NCI-H345 (cell line): ENCODE results near the gene TGFA.

ENCODE experiments used
- DNase-seq: peaks from one replicate; lab custom pipeline; 2025; lab: John Stamatoyannopoulos, UW

Gene TGFA

DNA sequence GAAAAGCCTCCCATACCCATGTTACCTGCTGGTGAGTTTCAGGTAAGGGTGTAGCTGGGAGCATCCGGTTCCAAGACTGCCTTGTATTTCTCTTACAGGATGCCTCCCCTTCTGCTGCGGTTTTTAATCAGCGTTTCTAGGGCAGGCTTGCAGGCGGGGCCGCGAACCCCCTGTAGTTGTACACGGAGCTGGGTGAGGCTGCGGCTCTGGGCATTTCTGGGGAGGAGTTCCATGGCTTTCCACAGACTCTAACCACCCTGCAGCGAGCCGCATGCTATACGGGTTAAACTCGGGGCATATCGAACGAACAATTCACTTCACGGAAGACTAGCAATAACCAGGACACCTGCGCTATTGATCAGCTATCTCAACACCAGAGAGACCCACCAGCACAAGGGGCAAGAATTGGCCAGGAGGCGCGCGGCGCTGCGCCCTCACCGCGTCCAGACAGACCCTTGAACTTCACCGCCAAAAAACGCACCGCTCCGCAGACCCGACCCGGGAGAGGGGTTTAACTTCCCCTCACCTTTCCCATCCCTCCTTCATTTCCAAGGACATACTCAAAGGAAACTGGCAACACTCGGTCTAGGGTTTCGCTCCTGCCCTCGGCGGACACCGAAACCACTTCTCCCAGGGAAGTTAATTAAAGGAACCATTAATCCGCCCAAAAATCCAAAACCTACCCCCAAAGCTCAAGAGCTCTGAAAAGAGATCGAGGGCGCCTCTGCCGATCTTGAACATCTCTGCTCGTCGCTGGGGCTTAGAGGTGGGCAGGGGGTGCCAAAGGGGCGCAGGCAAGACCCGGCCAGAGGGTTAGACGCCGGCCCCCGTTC is 909 bp downstream of the TGFA start:
- DNase-seq, result peak; percentile 35

DNA sequence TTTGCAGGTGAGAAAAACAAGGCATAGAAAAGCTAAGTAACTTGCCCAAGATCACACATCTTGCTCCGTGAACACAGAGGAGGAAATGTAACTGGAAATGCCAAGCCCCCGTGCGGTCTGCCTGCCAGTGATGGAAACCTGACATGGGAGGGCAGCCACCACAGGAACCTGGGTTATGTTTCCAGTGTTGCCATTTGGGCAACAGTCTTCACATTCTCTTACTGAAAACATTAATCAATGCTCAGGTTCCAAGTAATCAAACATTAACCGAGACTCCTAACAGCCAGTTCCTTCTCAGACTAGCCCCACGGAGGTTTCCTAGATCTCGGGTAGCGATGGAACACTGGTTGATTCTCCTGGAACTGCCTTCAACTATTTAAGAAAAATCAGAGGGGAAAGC is 2.5 kb downstream of the TGFA start:
- DNase-seq, result no peak

DNA sequence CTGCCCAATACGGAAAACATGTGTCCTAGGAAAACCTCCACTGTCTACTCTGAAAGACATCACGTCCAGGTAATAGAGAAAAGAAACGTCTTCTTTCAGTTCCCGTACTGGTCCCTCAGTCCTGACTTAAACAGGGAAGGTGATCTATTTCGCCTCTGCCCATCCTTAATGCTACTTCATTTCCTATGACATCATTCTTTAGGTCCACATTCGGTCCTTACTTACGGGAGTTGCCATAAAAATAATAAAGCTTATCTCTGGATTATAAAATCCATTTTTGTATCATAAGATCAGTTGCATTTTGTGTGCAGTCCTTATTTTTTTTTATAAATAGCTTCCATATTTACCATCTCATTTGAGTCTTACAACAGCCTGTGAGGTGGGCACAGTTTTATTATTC is 3.7 kb downstream of the TGFA start:
- no peak for DNase-seq

DNA sequence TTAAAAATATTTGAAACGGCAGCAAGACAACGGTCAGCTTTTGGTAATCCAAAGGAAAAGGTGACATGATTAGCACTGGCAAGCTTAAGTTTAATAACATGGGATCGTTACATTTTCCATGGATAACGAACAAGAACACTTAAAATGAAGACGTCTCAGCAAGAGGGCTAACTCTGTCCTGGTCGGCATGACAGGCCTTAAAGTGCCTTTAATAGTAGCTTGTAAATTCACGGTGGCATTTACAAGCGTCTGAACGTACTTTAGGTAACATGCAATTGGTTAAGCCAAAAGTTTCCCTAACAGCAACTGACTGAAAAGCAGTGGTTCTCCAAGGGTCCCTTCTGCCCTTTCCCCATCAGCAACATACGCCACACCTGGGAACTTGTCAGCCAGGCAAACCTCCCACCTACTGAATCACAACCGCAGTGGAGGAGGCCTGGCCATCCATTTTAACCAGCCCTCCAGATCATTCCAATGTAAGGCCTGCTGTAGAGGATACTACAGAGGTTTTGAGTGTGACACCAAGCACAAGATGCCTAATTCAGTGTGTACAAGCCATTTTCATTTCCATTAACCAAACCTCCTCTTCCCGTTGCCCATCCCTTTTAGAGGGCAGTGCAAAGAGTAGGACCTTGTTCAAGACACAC is 4.4 kb downstream of the TGFA start:
- DNase-seq, result no peak

DNA sequence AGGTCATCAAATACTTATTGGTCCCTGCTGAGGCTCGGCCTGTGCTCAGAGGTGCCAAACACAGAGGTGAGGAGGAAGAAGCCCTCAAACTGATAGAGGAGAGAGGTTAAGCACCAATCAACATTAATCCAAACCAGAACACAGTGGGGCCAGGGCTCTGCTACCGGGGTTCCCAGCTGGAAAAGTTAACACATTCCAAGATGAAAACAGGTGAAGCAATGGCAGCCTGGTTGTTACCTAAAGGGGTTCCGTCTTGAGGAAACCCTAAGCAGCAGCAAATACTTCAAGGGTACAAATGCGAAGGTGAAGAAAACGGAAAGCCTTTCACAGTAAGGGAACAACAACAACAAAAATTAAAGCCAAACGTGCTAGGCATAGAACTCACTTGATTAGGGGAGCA is 5.4 kb downstream of the TGFA start:
- no peak for DNase-seq

DNA sequence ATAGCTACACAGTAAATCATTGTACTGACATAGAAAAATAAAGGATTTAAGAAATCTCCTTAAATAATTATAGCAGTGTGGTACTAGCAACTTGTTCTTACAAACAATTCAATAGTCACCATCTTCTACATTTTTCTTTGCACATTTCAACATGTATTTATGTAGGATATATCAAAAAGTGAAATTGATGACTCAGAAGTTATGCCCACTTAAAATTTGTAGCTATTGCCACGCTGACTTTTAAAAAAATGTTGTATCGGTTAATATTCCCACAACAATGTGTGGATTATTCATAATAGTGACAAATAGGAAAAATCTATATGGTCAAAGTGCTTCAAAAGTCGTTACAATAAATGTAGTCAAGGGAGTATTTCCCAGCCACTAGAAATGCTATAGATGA is 6.7 kb downstream of the TGFA start:
- no peak for DNase-seq

DNA sequence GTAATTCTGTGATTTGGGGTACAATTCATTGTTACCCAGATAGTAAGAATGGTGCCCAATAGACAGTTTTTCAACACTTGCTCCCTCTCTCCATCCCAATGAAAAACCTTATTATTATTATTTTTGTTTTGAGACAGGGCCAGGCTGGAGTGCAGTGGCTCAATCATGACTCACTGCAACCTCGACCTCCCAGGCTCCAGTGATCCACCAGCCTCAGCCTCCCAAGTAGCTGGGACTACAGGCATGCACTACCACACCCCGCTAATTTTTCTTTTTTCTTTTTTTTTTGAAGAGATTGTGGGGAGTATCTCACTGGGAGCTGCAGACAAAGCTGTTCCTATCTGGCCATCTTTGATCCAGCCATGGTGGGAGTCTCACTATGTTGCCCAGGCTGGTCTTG is 7.2 kb downstream of the TGFA start:
- no peak for DNase-seq

DNA sequence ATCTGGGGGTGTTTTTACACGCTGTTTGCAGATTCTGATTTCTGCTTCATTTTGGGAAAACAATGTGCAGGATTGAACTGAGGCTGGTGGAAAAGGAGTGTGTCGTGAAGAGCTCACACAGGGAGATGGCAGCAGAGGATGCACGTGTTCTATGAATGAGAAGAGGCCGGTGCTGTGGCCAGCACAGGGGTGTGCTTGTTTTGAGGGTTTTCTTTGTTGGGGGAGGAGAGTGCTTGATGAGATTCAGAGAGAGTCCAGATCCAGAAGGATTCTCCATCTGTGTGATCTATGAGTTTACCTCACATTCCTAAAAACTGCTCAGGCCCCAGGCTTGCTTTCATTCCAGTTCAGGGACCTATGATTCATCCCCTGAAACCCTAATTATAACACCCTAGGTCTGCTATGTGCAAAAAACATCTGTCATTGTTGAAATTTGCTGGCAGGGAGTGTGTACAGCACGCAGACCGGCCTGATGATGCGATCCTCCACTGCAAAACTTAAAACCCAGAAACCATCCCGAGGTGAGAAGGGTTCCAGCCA is 12.1 kb downstream of the TGFA start:
- no peak for DNase-seq

DNA sequence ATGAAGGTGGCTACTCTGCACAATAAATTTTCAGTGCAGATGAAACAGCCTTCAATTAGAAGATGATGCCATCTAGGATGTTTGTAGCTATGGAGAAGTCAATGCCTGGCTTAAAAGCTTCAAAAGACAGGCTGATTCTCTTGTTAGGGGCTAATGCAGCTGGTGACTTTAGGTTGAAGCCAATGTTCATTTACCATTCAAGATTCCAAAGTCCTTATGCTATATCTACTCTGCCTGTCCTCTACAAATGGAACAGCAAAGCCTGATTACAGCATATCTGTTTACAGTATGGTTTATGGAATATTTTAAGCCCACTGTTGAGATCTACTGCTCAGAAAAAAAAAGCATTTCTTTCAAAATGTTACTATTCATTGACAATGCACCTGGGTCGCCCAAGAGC is 15.8 kb downstream of the TGFA start:
- no peak for DNase-seq

DNA sequence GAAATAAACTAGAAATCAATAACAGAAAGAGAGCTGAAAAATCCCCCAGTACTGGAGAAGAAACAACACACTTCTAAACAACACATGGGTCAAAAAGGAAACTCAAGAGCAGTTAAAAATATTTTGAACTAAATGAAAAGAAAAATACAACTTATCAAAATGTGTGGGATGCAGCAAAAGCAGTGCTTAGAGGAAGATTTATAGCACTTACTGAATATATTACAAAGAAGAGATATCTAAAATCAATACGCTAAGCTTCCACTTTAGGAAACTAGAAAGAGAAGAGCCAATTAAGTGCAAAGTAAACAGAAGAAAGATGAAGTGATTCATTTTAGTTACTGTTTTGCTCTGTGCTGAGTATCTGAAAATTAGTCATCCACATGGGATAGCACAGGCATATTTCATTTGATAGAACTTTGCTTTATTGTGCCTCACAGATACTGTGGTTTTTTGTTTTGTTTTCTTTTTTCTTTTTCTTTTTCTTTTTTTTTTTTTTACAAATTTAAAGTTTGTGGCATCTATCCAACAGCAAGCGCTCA is 17.0 kb downstream of the TGFA start:
- no peak for DNase-seq

DNA sequence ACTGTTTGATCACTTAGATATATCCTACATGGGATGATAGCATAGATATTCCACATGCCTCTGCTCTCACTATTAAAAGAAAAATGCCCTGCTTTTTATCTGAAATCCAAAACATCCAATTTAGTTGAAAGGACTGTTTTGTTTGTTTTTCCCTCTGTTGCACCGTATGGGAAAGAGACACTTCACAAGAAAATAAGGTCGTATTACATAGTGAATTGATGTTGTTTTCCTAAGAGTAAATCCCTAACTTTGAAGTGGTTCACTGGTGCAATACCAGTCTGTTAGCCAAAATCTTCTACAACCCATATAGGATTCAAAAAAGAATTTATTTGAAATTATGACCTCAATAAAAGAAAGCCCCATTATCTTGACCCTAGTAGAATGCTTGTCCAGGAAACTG is 18.1 kb downstream of the TGFA start:
- no peak for DNase-seq

DNA sequence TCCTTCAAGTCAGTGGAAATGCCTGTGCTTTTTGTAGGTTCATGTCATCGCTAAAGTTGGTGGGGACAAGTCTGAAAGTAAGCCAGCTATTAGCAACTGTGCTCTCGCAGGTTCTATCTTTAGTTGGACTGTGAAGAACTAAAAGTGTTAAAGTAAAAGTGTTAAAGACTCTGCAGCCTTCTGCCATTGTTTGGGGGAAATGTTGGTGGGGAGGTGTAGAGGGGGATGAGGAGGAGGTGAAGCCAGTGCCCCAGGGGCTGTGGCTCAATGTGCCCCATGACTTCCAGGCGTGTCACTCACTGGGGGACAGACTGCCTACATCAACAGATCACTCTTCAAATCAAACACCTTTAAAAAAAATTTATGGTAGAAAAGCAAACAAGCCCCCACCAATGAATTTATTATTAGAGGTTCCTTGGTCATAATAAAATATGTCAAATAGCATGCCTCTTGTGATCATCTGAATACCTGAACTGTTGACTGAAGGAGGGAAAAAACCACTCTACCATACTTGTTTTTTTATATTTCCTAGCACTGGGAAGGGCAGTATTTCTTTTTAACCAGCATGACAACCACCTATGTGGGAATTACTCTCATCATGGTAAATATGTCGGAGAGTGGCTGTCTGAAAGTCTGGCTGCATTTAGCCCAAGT is 19.3 kb downstream of the TGFA start:
- DNase-seq, result no peak

DNA sequence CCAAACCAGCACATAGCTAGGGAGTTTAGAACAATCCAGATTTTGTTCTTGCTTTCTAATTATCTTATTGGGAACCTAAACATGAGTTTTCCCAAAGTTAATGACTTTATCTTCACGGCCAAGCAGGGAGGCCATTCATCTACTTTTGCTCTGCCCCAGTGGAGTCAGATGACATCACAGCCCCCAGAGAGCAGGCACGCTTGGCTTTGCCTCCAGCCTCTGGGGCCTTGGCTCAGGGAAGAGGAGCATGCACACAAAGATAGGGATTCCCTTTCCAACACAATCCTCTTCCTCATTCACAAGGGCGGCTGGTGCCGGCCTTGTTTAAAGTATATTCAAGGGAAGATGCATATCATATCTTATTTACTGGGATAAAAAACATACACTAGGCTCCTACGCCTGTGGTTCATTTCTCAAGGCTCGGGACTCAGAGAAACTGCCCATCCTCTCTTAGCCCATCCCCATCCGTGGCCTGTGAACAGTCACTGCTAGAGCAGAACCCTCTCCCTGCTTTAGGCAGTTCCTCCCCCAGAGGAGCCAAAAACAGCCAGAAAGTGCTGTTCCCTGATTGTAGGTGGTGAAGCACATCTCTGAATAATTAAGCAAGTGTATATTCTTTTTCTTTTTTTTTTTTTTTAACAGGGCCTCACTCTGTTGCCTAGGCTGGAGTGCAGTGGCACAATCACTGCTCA is 21.2 kb downstream of the TGFA start:
- no peak for DNase-seq

DNA sequence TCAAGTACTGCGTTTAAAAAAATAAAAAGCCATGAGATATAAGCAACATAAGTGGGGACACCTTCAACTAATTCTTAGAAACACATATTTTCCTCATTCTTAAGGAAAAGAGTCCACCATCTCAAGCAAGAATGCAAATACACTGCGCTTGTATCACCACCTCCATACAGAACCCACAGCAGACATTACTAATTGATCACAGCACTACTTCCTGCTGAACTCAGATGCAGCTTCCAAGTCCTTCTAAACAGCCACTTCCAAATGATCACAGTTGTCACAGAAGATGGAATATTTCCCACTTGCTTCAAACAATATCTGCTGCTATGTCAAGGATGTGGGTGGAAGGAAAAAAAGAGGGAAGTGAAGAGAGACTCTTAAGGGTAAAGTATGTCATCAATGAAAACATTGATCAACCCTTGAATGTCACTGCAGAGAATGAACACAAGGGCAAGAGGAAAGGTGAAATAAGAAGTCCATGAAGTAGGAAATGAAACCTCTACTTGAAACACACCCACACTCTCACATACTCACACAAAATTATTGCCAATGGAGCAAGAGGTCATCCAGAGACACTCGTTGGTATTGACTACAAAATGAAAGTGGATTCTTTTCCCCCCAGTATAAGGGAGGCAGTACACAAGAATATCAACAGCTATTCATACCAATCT is 22.1 kb downstream of the TGFA start:
- no peak for DNase-seq

DNA sequence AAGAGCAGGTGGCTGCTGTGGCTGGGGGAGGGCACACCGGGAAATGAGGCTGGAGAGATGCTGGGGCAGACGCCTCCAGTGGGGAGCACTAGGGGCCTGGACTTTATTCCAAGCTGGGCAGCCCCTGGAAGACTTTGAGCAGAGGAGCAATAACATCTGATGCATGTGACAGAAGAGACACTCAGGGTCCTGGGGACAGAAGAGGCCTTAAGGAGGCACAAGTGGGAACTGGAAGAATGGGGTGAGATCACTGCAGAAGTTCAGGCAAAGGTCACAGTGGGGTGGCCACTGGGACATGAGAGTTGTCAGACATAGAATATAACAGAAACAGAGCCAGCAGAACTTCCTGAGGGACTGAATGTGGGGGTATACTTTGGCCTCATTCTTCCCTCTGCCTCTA is 24.0 kb downstream of the TGFA start:
- no peak for DNase-seq

DNA sequence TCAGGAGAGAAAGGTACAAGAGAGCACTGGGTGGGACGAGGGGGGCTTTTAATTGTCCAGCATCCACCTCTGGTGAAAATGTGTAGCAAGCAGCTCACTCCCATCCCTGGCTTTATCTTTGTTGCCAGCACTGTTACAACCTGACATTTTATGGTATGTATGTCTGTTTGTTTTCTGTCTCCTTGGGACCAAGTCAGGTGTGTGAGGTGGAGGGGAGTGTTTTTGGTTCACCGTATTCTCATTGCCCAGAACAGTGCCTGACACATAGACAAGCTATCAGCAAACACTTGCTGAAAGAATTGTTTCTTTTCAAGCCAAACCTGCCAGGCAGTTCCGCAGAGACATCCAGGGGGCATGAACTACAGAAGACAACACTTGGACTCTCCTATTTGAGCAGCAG is 24.7 kb downstream of the TGFA start:
- DNase-seq, result no peak

DNA sequence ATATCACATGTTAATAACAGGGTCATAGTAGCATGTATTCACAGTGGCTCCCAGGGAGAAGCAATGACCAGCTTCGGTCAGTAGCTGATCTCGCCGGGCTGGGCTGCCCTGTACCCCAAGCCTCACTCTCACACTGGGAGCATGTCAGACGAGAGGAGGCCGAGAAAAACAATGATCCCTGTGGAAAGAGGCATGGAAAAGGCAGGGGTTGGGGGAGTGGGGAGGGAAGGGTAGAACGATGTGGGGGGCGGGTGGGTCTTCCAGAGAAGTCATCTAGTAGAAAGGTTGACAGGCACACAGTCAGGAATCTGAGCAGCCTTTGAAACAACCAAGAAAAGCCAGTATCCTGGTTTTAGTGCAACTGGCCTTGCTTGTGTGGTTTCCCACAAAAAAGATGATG is 25.4 kb downstream of the TGFA start:
- DNase-seq, result no peak

DNA sequence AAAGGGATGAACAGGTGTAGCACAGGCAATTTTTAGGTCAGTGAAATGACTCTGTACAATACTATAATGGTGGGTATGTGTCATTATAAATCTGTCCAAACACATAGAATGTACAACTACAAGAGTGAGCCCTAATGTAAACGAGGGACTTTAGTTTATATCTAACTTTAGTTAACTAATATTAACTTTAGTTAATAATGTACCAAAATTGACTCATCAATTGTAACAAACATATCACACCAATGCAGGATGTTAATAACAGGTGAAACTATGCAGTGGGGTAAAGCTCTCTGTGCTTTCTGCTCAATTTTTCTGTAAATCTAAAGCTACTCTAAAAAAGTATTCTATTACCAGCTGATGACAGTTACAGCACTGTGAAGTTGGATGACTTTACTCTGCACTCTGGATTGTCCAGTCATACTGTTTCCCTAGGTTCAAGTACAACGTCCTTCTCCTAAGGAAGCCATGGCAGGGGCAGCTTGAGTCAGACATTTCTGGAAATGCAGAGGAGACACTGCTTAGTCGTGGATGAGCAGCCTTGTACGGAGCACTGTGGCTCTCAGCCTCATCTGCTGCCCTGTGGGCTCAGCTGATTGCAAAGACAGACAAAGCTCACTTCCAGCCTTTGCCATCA is 26.1 kb downstream of the TGFA start:
- no peak for DNase-seq

DNA sequence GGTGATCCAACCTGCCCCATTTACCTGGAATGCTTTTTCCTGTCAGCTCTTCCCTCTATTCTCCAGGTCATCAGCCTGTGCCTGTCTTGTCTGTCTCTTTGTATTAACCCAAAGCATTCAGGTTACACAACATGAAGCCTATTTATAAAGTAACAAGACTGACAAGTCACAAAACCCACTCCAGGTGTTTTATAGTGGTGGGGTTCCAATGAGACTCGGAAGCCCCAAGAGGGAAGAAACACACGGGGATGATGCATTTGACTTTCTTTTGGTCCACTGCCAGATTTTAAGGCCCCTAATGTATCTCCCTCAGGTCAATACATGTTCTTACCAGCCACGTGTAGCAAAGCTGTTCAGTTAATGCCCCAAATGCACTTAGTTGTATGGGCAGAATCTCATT is 27.5 kb downstream of the TGFA start:
- DNase-seq, result peak; percentile 23

DNA sequence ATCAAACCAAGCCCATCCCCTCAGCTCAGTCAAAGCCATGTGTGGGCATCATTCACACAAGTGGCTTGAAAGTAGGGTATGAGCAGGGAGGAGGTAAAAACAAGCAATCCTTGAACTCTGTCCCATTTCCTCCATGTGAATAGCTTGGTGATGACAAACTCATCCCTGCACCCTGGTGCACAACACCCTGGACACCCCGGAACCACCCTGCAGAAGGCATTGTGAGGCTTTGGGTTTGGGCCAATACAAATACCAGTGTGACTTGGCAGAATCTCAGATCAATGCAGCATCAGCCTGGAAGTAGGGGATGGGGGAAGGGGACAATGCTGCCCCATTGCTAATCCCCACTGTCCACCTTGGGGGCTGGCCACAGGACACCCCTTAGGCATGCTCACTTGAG is 28.6 kb downstream of the TGFA start:
- peak; percentile 14 for DNase-seq
